Astrocyte of the hippocampus (primary cell): ENCODE measurements around the gene IZUMO4.

ENCODE experiments used
- DNase-seq: peaks from one replicate; pipeline ENCODE4 v3.0.0; 2011; ENCODE audit warnings: low read depth, low spot score

IZUMO4 gene

DNA sequence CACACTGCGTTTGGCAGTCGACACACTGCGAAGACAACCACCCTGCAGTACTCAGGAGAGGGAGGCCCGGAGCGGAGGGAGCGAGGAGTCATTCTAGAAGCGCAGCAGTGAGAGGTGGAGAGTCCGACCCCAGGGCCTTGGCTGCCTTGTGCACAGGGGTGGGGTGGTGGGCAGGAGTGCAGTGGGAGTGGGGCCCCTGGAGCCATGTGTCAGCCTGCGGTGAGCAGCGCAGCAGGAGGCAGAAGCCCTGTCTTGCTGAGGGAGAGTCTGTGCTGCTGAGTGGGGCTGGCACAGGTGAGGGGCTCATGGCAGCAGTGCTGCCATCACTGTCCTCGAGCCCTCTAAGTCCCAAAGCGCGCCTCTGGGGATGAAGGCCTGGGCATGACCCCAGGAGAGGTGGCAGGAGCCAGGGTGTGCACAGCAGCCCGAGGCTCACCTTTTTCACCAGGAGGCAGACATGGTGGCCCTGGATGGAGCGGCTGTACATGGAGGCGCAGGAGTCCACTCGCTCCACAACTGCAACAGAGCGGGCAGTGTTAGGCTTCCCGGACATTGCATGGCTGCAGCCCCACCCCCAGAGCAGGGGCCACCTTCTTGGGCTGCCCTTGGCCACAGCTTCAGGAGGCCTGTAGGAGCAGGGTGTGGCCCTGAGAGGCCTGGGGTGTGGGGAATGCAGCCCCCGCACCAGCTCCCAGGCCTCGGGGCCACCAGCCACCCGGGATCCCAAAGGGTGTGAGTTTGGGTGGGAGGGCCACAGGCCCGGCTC is 11.7 kb downstream of the IZUMO4 start:
- no peak for DNase-seq

DNA sequence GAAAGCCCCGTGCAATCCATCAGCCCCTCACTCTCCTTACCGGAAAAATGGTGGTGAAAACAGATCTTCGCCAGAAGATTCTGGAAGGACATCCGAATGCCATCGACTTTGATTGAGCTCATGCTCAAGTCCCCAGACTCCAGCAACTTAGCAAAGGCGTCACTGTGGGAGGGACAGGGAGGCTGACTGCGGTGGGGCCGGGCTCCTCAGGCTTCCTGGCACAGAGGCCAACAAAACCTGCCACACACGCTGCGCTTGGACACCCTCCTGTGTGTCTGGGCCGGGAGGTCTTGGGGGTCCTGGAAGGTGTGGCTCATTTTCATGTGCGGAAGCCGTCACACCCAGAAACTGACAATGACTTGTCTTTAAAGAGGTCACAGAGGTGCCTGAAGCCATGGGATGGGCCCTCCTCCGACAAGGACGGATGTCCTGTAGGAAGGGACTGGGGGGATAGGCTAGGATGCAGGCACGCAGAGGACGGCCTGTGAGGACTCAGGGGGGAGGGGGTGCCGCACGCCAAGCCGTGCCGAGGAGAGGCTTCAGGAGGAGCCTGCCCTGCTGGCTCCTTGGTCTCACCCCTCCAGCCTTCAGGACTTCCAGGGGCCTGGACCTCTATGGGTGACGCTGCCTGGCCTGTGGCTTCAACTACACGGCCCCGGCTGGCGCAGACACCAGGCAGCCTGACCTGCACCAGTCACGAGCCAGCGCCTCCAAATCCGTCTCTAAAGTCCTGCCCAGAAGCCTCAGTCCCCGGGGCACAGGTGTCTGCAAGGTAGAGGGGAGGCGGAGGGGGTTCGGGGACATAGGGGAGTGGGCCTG is 12.5 kb downstream of the IZUMO4 start:
- DNase-seq = no peak

DNA sequence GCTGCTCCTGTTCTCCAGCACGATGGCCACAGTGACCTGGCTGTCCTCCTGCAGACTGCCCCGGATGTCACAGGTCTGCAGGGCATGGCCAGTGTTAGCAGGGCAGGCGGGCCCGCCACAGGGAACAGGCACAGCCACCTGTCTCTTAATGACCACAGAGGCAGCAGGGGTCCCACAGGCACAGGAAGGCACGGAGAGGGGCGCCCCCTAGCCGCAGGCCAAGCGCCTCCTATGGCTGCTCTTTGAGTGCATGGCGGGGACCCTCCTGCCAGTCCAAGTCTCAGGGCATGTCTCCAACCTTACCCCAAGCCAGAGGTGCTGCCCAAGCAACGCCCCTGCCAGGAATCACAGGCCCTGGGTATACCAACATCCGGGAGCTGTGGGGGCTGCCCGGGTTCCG is 14.1 kb downstream of the IZUMO4 start:
- no peak for DNase-seq

DNA sequence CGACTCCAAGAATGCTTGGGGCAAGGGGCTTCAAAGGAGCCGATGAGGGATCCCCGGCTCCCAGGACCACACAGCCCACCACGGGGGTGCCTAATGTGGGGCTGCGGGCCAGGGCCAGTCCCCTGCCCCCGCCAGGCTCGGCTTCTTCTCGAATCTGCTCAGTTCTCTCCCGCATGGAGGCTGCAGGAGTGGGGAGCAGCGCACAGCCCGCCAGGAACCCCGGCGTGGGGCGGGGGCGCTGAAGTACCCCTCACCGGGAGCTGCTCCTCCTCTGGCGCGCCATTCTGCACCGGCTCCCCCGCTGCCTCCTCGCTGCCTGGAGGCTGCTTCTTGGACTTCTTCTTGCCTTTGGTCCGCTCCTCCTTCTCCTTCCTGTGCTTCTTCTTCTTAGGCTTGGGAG is 14.7 kb downstream of the IZUMO4 start:
- DNase-seq = no peak

DNA sequence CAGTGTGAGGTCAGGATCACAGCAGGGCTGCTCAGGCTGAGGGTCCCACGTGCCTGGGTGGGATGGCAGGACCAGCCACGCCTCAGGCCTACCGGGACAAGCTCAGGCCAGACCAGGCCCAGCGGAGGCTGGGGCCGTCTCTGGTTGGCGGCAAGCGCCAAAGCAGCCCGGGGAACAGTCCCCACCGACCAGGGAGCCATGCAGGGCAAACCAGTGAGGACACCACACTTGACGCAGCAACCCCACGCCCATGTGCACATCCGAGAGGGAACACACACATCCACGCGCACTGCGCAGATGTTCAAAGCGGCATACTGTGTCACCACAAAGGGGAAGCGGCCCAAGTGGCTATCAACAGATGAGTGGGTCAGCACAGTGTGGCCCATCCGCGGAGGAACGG is 15.2 kb downstream of the IZUMO4 start:
- DNase-seq = no peak

DNA sequence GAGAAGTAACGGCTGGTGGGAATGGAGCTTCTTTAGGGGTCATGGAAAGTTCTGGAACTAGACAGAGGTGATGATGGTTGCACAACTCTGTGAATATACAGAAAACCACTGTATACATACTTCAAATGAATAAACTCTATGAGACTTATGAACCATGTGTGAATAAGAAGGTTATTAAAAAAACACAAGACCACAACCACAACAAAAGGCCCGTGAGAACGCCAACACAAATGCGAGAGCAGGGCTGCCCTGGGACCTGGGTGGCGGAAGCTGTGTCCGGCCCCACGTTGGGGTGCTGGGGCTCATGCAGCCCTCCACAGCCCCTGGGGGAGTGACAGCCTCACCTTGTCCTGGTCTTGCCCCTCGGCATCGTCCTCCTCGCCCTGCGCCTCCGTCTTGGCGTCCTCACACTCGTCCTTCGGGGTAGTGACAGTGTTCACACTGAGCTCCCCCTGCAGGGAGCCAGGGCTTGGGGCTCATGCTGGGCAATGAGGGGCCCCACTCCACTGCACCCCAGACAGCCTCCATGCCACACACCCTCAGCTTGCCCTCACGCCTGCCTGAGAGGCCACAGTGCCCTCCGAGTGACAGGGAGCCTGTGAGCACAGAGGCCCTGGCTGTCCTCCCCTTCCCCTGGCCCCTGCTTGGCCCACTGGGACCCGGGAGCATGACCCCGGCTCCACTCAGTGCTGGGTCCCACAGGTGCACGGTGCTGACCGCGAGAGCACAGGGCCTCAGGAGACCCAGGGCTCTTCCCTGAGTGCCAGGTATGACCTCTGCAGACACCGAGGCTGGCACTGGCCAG is 16.0 kb downstream of the IZUMO4 start:
- DNase-seq = no peak

DNA sequence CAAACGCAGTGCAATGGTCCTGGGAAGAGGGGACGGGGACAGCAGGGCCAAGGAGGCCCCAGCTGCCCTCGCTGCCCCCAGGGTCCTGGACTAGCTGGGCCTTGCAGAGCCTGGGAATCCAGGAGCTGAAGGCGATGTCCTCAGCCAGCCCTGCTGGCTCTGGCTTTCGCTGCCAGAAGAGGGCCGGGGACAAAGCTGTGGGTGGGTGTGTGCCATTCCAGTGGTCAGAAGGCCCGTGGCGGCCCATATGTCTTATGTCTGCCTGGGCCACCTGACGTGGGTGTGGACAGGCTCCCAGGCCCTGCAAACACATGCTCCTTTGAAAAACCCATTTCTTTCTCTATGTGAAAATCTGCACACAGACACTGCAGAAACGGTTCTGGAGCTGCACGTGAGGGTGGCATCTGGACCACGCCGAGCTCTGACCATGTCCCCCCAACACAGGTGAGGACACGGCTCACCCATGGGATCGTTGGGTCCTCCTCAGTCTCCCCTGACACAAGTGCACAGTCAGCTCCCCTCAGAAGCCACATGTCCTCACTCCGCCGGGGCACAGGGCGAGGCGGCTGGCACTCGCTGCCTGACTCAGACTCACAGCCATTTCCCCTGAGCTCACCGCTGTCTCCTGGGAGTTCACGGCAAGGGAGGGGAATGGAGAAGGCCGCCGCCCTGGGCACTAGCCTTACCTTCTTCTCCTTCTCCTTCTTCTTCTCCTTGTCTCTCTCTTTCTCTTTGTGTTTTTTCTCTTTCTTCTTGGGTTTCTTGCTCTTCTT is 16.9 kb downstream of the IZUMO4 start:
- DNase-seq = peak; percentile 47

DNA sequence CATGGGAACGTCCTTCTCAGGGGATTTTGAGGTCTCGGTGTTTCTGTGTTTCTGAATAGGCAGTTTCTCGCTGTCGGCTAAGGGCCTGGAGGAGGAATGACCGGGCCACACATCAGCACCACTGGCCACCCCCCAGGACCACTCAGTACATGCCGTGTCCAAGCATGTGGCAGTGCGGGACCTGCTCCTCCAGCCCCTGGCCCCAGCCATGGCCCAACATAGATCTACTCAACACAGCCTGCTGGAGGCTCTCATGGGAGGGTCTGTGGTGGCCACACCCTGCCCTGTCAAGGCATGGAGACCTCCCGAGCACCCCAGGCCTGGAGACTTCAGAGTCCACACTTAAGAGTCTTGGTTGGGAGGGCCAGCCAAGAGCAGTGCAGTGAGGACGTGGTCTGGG is 17.5 kb downstream of the IZUMO4 start:
- no peak for DNase-seq

DNA sequence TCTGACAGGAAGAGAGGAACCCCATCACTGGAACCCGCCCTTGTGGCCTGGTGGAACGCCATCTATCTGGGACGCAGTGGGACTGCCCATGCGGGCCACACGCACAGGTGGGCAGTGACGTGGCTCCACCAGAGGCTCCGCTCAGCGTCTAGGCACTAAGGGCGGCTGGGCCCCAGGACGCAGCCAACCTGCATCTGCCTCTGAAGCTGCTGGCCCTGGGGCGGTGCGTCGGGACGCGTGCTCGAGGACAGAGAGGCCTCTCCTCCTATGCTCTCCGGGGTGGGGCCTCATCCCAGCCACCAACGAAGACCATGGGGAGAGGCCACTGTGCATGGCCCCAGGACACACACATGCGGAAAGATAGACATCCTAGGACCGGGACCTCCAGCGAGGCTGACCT is 18.1 kb downstream of the IZUMO4 start:
- no peak for DNase-seq

DNA sequence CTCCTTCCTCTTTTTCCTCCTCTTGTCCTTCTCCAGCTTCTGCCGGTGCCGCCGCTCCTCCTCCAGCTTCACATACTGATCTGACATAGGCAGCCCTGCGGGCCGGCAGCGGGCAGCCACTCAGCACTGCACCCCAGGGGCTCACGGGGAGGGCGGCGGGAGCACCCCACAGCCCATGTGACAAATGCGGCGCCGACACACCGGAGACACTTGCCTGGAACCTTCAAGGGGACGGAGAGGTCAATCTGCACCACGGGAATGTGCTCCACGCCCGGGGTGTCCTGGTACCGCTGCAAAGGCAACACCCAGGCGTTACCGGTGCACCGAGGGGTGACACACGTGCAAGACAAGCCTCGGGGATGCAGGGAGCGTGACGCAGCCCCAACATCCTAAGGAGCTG is 18.6 kb downstream of the IZUMO4 start:
- DNase-seq = no peak

DNA sequence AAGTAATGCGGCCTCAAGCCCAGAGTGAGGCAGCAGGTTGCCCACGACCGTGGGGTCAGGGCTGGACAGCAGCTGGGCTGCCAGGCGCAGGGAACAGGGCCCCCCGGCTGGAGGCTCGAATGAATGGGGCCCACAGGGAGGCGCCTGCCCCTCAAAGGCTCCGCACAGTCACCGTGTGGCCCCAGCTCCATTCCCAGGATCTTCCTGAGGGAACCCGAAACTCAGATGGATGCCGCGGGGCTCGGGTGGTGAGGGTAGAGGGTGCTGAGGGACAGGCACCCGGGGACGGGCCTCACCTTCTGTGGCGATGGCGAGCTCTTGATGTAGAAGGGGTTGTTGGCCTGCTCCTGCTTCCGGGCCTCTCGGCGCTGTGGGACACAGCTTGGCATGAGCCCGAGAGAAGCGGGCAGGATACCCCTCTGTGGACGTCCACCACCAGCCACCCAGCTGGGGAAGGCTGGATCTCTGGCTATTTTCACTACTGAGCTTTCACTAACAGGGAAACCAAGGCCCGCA is 19.3 kb downstream of the IZUMO4 start:
- no peak for DNase-seq

DNA sequence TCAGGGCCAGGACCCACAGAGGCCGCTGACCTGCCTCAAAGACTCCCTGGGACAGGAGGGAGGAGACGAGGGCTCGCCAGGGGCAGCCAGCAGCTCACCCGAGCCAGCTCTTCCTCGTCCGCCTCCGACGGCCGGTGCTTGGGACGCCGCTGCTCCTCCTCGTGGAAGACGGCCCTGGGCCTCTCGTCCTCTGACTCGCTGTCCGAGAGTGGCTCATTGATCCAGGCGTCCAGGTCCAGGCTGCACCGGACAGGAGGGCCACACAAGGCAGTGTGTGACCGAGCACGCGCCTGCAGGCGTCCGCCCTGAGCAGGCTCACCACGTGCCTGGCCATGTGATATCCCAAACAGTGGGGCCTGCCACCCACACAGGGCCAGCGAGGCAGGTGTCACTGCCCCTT is 19.8 kb downstream of the IZUMO4 start:
- no peak for DNase-seq

DNA sequence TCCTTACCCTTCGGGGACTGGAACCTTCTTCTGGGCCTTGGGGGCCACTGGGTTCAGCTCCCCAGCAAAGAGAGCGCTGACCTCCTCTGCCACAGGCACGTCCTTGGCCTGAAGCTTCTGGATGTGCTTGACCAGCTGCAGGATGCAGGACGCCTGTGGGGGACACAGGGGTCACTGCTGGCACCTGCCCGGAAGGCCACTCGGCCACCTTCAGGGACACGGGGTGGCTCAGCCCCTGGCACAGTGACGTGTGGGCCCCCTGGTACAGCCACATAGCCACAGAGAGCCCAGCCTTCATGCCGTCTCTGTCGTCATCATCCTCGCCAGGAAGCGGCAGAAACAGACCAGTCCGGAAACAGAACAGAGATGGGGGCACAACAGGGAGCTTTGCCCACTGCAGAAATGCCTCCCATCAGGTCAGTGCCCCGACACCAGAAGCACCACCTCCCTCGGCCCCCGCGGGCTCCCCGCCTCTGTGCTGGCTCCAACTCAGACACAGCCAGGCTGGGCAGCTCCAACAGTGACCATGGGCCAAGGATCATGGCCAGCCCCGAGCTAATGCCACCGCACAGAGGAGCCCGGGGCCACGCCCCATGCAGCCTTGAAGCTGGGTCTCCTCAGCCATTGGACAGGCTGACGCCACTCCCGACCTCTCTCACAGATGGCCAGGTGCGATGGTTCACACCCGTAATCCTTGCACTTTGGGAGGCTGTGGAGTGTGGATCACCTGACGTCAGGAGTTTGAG is 20.7 kb downstream of the IZUMO4 start:
- no peak for DNase-seq

DNA sequence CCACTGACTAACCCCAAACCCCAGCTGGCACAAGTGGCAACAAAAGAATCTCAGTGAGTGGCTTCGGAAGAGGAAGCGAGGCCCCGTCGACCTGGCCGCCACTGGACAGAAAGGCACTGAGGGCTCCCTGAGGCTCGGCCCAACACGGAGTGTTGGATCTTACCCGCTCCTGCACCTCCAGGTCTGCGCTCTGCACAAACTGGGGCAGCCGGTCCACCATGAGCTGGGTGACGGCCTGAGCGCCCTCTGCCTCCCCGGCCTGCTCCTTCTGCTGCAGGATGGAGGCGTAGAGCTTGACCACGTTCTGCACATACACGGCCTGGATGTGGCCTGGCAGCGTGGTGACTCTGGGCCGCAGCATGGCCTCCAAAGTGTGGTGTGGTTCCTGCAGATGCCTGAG is 21.7 kb downstream of the IZUMO4 start:
- no peak for DNase-seq

DNA sequence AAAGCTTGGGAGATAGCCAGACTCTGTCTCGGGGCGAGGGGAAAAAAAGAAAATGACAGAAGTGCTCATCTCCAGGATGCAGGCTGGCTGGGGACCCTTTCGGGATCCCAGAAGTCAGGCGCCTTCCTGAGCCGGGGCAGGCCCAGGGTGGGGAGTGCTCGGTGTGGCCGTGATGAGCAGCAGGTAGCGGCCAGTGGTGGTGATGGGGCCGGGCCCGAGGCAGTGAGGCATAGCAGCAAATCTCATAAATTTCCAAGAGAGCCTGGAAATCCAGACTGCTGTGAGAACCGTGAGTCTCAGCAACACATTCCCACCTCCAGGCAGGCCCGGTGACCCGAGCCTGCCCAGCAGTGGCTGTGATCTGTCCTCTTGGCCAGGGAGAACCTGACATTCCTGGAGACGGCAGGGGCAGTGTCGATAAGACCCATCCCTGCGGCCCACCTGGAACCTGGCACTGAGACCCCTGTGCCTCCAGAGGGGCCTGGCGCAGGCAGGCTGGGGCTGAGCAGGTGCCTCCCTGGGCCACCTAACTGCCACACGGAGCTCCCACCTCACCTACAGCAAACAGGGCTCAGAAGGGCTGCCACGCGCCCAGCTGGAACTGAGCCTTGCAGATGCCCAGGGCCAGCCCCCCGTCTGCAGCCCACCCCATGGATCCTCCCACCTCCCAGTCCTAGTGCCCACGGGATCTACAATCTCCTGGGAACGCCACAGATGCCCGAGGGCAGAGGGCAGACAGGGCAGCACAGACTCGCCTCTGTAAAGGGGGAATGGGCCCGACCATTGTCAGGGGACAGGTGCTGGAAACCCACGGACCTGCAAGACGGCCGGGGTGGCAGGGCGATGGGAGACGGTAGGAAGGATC is 23.4 kb downstream of the IZUMO4 start:
- no peak for DNase-seq

DNA sequence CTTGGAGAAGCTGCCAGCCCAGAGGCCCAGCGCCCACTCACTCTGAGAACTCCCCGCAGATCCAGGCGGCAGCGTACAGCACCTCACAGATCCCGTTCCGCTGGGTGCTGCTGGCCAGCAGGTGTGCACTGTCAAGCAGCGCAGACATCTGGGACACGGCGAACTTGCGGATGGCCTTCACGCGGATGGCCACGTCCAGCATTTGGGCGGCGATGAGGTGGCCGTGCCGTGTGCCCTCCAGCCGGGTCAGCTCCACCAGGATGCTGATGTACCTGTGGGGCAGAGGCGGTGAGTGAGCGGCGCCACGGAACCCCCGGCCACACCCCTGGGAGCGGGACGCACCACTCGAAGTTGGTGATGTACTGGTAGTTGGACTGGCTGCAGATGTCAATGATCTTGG is 24.1 kb downstream of the IZUMO4 start:
- no peak for DNase-seq

DNA sequence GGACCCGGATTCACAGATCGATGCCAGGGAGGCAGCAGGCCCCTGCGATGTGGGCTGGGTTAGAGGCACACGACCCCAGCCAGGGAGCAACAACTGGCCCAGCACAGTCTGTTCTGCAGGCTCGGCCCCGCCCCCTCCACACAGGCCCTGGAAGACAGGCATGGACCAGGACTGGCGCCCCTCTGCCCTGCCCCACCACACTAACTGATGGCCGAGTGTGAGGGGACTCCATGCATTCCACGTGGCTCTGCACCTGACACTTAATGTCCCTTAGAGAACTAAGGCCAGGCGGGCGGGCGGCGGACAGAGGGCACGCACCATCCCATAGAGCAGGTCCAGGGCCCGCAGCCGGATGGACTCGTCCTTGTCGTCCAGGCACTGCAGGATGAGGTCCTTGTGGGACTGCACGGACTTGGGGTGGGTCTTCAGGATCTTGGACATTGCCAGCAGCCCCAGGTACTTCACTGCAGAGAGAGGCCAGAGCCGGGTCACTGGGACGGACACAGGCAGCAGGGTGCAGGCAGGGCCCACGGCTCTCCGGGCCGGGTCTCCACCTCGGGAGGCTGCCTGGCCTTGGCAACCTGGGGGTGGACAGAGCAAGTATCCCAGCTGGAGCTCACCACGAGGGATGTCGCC is 24.8 kb downstream of the IZUMO4 start:
- DNase-seq = no peak

DNA sequence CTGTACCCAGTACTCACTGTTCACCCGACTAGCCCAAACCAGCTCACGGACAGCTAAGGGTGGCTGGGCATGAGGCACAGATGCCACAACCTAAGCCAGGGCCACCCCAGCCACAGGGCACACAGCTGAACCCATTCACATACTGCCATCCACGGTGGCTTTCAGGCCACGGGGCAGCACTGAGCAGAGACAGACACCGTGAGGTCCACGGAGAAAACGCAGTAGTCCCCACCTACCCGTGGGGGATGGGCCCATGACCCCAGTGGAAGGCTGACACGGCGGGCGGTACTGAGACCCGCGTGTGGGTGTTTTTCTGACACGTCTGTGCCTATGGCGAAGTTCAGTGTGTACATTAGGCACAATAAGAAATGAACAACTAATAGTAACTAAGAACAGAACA is 25.5 kb downstream of the IZUMO4 start:
- DNase-seq = no peak

DNA sequence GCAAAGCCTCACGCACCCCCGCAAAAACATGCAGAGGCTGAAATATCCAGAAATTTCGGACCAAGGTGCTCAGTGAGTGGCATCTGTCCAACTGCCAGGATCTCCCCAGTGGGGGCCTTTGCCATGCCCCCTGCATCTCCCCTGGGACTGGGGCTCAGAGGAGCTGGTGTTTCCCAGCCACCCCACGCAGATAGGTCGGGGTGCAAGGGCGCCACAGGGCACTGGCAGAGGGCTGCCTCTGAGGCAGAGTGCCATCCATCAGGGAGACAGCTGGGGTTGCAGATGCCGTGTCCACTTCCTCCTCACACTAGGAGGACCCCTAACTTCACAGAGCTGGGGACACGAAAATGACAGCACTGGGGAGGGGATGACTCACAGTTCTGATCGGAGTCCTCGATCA is 26.3 kb downstream of the IZUMO4 start:
- no peak for DNase-seq
